Gastrocnemius medialis (tissue), 4 donors: ENCODE data around the gene SLC45A2.

ENCODE experiments used
- POLR2A ChIP-seq, 2 donors: fragments of 450-650 bp; IDR thresholded peaks; one replicate each; pipeline ENCODE4 v1.6.1; 2017; ENCODE audit warnings: antibody characterized with exemption in 2 of 2, mild to moderate bottlenecking in 2 of 2, moderate library complexity in 2 of 2
- TF ChIP-seq, protein P1 (sequence below), 5 experiments: fragments of 450-650 bp in 3 of 5; fragments of 200-600 bp in 2 of 5; sonication (generic) in 2 of 5; IDR thresholded peaks in 4 of 5; conservative IDR thresholded peaks in 1 of 5; 1 replicate in 4 of 5; 2 replicates in 1 of 5; pipeline ENCODE4 v1.5.1; 2016 to 2019; ENCODE audit warnings: antibody characterized with exemption in 5 of 5, mild to moderate bottlenecking in 3 of 5, moderate library complexity in 3 of 5

GRCh38 chr5:34011536-34011935 lies 27.0 kb upstream of the SLC45A2 start:
- TF ChIP-seq, protein P1, sequence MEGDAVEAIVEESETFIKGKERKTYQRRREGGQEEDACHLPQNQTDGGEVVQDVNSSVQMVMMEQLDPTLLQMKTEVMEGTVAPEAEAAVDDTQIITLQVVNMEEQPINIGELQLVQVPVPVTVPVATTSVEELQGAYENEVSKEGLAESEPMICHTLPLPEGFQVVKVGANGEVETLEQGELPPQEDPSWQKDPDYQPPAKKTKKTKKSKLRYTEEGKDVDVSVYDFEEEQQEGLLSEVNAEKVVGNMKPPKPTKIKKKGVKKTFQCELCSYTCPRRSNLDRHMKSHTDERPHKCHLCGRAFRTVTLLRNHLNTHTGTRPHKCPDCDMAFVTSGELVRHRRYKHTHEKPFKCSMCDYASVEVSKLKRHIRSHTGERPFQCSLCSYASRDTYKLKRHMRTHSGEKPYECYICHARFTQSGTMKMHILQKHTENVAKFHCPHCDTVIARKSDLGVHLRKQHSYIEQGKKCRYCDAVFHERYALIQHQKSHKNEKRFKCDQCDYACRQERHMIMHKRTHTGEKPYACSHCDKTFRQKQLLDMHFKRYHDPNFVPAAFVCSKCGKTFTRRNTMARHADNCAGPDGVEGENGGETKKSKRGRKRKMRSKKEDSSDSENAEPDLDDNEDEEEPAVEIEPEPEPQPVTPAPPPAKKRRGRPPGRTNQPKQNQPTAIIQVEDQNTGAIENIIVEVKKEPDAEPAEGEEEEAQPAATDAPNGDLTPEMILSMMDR (IDR thresholded peaks at IDR 0.05 in 4 of 5, conservative IDR thresholded peaks at IDR 0.05 in 1 of 5): no peak
- no peak for TF ChIP-seq POLR2A (IDR thresholded peaks at IDR 0.05)
